ENCODE data around the gene FAM217B.
"Not testable (repeated sequence)": the region's sequence is repeated elsewhere in the genome, so short reads cannot be mapped to it uniquely, and the experiment has no call there.

The FAM217B gene

DNA sequence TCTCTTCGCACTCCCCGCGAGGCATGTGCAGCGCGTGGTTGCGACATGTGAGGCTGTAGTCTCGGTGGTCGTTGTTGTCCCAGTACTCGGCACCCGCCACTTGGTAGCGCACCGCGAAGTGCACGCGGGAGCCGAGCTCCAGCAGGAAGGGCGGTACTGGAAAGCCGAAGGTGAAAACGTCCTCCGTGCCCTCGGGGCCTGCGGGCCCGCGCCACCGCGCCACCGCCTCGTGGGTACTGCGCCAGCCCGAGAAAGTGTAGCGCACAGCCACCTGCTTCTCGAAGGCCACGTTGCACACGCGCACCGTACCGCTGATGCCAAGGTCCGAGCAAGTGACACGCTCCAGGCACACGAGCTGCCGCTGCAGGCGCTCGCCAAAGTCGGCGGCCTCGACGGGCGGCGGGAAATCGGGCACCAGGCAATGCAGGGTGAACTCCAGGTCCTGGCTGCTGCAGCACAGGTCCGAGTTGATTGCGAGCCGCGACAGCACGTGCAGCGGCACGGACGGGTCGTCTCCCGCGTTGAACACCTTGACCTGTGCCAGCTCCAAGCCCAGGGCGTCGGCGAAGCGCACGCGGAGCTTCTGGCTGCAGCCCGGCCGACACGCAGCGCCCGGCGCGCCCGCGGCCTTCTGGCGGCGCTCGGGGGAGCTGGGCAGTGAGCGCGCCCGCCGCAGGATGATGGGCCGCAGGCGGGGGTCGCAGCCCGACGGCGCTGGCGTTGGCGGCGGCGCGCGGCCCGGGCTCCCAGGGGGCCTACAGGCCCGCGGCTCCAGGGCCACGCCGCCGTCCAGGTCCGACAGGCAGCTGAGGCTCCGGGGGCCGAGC, 924 bp upstream of the FAM217B start:
- DNase-seq: no peak

DNA sequence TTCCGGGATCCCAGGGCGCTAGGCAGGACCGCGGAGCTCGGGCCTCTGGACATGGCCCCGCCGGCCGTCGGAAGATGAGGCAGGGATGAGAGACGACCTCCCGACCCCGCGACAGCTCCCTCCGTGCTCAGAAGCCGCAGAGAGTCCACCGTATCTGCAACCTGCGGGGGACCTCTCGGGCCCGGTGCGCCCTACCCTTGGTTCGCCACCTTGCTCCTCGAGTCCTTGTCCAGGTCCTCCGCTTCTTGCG, 385 bp upstream of the FAM217B start:
- no peak for DNase-seq

DNA sequence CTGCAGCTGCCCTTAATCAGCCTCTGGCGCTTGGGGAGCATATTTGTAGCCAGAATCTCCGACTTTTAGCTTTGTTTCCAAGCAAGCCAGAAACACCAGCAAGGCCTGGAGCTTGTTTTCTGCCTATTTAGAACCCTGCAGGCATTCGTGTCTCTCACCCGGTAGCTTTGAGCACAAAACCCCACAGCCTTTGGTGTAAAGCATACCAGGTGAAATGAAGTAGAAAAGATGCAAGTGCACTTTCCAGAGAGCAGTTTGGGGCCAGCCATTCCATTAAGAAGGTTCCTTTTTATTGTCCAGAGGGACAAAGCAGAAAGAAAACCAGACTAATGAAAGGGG, 736 bp downstream of the FAM217B start:
- DNase-seq: no peak

DNA sequence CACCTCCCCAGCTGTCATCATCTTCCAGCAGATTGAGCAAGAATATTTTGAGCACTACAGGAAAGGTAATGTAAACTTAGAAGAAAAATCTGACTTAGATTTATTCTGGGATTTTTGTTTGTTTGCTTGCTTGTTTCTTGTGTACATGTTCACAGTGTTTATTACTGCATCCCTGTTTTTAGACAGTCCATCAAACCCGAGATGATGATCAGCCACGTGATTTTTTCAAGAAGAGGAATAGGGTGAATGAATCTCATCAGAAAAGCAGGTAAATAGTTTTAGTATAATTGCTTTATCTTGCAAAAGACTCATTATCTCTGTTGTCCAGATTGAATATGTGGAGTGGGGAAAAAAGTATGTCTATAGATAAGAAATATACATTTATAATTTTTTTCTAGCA, 2.1 kb downstream of the FAM217B start:
- no peak for DNase-seq

DNA sequence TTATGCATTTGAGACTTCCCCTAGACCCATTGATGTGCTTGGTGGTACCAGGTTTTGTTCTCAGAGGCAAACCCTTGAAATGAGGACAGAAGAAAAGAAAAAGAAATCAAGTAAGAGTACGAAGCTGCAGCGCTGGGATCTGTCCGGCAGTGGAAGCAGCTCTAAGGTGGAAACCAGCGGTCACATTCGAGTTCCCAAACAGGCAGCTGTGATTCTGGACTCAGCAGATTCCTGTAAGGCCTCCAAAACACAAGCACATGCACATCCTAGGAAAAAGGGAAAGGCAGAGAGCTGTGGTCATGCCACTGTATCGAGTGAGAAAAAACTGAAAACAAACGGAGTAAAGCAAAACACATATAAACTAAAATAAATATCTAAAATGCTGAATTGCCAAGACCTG, 4.5 kb downstream of the FAM217B start:
- no peak for DNase-seq

DNA sequence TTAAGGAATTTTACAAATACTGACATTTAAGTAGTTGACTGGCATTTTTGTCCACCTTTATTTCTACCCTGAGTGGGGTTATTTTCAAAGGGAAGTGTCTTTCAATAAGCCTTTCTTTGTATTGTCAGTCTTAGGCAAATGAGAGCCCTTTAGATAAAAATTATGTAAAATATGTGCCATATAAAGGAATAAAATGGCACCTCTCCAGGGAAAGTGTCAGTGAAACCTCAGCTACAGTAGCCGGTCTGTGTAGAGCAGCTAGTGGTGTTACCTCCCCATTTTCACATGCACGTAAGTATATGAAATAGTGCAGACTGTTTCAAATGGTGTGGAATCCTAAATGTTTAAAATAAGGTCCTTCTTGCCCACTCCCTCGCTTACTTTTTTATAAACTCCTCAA, 5.0 kb downstream of the FAM217B start:
- DNase-seq: no peak

DNA sequence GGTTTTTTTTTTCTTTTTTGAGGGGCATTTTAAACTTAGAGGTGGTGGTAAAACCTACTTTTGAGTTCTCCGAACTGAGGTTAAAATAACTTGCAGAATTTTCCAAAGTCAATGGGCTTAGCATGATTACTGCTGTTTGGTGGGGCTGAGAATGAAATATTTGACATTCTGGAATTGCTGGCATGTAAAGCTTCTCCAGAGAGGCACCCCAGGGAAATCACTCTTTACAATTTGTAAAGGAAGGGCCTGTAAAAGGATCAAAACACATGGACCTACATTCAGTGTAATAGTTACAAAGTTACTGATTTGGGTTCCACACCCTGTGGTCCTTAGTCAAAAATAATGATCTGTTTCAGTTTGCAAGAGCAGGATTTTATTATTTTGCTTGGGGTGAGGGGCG, 5.5 kb downstream of the FAM217B start:
- no peak for DNase-seq

DNA sequence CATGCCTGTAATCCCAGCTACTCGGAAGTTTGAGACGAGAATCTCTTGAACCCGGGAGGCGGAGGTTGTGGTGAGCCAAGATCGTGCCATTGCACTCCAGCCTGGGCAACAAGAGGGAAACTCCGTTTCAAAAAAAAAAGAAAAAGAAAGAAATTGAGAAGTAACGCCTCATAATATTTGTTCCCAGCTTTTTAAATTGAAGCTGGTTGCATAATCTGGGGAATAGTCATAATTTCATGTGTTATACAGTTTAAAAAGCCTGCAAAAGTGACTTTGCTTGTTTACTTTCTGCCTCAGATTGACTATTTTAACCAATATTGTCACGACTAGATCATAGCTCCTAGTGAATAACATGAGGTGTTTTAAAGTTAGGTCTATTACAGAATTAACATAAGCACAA, 7.2 kb downstream of the FAM217B start:
- DNase-seq: no peak

DNA sequence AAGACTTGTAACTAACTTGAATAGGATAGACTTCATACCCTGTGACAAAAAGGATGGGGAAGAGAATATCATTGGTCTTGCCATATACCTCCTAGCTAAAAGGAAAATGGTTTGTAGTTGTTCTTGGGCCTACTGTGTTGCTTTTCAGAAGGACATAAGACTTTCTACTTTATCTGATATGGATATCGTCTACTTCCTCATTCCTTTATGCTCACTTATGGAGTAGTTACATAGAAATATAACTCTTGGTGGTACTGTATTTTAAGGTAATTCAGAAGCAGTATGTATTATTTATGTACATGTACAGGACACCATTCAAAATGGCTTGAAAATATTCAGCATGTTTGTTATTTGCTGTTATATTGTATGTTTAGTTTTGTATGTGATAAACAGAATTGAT, 8.0 kb downstream of the FAM217B start:
- no peak for DNase-seq

DNA sequence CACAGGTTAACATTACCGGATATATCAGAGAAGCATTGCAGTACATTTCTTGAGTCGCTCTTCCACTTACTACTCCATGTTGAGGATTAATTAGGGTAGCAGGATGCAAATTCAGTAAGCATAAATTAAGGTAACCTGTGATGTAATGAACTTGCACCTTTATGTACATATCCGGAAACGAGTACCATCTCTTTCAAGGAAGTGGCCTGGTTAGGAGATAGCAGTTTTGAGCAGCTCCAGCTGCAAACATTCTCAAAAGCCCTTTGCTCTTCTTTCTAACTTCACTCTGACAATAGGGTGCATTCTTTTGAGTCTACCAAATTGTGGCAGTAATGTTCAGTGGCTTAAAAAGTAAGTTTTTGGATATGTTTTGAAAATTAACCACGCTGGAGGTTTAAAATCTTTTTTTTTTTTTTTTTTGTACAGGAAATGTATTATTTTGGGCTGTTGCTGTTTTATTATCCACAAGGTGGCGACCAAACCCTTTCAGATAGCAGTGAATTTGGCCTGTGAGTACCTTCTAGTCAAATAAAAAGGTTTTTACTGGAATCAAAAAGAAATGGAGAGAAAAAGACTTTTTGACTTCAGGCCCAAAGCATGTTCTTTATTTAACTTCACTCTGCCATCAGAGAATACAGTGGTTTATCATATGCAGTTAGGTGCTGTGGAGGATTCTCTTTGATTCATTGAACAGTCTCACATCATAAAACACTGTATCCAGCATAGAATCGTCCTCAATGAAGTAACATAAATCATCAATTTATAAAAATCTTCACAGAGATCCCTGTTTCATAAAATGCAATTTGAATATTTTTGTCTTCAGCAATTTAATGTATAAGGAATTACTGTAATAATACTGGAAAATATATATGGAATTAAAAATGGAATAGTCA, 8.9 kb downstream of the FAM217B start:
- peak; percentile 16 to 48 for DNase-seq

DNA sequence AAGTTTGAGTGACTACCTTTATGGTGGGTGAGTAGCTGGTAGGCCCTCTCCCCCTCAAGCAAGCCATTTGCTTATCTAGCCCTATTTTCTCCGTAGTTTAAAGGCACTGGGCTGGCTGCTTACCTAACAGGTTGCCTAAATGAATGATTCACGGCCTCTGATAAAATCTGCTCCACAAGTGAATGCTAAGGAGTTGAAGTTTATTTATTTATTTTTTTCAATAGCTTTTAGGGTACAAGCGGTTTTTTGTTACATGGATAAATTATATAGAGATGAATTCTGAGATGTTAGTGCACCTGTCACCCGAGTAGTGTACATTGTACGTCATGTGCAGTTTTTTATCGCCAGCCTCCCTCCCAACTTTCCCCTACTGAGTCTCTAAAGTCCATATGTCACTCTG, 9.7 kb downstream of the FAM217B start:
- peak in 1 of 2 experiments; percentile 19 for DNase-seq

DNA sequence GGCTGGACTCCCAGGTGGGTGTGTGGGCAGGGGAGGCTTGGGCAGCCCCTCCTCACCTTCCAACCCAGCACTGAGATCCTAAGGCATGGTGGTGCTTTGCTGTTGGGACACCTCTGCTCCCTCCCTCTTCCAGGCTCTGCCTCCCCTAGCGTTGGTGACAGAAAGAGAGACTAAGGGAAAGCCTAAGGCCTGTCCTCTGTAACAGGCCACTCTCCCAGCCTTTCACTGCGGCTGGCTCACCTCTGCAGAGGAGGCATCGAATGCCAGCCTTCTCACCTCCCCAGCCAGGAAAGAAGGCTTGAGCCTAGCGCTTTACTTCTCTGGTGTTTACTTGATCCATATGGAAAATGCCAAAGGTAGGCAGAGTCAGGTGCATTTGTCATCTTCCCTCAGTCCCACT, 14.5 kb downstream of the FAM217B start:
- no peak for DNase-seq

DNA sequence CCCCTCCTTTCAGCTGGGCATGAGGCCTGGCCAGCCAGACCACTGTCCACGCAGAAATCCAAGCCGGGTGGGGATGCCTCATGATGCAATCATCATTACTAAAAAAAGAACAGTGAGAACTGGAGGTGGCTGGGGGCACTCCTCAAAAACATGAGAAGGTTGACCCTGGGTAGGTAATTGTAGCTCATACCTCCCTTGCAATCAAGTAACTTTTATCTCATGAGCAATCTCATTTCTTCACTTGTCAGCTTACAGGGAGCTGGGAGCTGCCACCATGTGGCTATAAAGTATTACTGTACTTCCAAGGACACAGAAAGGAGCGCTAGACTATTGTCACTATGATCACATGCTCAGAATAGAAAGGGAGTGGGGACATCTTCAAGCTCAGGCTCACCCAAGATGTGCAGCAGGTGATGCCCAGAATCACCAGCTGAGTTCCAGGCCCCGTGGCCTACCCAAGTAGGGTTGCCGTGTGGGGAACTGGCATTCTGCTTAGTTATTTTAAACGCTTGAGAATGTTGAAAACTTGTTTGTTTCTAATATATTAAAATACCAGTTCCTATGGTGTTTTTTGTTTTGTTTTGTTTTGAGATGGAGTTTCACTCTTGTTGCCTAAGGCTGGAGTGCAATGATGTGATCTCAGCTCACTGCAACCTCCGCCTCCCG, 15.1 kb downstream of the FAM217B start:
- peak; percentile 40 to 64 for DNase-seq

DNA sequence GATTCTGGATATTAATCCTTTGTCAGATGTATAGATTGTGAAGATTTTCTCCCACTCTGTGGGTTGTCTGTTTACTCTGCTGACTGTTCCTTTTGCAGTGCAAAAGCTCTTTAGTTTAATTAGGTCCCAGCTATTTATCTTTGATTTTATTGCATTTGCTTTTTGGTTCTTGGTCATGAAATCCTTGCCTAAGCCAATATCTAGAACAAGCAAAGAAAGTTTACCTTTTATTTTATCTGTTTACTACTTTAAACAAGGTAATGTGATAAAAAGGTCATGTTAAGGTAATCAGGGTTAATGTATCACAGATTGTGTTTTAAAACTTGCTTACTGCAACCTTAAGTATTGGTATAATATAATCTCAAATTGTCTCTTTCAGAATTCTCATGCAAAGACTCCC, 17.4 kb downstream of the FAM217B start:
- not testable (repeated sequence) for DNase-seq

DNA sequence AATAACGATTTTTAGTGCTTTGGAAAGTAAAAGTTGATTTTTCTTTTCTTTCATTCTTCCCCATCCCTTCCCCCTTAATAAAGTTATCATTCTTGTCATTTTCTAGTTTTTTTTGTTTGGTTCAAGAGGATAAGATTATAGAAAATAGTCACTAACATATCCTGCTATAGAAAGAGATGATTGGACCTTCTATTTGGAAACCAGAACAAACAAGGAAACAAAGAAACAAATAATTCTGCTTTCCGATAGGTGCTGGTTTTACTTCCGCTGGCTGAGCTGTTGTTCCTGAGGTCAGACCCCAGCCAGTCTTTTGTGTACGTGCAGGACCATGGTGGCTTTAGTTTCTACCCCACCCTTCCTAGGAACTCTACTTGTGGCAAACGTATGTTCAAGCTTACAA, 17.9 kb downstream of the FAM217B start, which contains the start of gene CDH26:
Gene CDH26, plus strand, starts transcription at position 301 of the 400 bp plus-strand sequence. CDS start 304 bp downstream, outside the sequence.
- DNase-seq: no peak

DNA sequence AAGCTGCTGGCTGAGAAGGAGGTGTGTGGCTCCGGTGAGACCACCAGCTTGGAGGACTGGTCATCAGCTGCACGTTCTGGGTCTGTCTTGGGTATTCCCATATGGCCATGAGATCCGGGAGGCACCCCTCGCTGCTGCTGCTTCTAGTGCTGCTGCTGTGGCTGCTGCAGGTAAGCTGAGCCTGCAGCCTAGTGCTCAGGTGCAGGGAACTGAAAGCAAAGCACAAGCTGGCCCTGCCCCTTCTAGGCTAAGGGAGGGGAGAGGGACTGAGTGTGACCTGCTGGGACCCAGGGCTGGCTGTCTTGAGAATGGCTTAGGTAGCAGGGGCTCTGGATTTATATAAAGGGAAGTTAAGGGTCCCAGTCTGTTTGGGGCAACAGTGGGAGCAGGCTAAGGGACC, 18.4 kb downstream of the FAM217B start:
- no peak for DNase-seq

DNA sequence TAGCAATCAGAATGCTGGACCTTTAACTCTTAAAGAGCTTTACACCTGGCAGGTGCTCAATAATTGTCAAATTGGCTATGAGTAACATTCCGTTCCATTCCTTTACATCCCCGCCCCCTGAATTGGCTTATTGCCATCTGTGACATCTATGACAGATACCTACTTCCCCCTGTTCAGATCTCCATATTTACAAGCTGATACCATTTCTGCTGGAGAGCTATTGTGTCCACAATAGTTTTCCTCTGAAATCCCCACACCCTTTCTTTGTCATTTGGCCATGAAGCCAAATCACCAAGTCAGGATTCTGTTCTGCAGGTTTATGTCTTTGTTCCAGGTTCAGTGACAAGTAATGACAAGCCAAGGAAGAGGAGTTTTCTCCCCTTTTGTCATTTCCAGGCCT, 21.2 kb downstream of the FAM217B start:
- DNase-seq: no peak

DNA sequence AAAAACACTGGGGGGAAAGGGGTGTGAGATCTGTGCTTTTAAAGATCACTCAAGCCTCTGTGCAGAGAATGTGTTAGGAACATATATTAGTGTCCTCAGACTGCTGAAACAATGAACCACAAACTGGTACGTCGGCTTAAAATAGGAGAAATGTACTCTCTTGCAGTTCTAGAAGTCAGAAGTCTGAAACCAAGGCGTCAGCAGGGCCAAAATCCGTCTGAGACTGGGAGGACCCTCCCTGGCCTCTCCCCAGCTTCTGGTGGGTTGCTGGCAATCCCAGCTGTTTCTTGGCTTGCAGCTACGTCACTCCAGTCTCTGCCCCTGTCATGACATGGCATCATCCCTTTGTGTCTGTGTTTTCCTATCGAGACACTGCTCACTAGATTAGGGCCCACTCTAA, 22.0 kb downstream of the FAM217B start:
- no peak for DNase-seq

DNA sequence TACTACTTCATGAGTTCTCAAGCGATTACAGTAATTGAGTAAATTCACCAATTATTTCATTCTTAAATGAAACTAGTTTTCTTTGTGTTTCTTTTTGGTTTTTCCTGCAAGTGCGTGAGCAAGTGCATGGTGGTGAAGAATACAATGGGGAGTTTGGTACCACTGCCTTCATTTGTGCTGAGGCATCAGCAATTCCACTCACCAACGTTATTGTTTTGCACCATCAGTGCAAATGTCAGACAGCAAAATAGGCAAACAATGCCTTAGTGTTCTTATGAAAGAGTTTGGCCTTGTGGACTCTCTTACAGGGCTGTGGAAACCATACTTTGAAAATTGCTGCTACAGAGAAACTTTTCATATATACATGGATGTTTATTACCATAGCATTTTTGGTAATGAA, 26.2 kb downstream of the FAM217B start:
- DNase-seq: no peak

DNA sequence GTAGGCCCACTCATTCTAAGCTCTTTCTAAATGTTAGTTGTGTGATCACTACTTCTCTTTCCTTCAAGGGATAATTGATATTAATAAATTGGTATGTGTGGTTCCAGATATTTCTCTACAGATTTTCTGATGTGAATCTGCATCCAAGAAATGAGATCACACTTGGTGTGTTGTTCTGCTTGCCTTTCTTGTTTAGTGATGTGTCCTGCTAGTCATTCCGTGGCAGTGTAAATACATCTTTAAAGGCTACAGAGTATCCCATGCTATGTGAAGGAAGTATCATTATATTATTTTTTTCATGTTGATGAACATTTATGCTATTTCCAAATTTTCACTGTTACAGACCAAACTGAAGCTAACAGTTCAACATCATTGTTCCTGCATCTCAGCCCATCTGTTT, 31.2 kb downstream of the FAM217B start:
- DNase-seq: no peak

DNA sequence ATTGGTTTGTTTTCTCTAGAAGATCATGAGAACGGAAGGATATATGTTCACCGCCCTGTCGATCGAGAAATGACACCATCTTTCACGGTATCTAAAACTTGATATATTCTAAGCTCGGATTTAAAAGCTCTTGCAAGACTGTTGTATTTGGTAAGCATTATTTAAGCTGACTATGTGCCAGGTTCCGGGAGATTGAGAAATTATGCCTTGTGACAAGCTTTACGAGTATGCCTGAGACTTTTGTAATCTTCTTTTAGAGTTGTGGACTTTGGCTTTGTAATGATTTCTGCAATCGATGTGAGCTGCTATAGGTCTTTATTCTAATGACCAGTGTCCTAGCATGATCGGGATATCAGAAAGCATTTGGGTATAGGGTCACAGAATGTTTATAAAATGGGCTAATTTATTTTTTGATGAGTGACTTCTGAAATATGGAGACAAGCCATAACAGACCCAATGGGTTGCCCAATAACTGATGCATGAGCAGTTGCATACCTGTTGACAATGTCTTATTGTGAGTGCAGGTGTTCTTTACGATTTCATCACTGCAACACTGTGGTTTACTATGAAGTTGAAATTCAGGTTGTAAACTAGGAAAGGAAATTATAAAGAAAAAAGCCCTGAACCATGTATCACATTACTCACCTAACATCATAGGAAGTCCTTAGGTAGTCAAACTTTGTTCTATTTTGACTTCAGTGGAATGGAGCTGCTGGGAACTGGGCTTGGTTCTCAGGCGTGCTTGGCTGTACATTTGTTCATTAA, 32.0 kb downstream of the FAM217B start:
- no peak for DNase-seq

DNA sequence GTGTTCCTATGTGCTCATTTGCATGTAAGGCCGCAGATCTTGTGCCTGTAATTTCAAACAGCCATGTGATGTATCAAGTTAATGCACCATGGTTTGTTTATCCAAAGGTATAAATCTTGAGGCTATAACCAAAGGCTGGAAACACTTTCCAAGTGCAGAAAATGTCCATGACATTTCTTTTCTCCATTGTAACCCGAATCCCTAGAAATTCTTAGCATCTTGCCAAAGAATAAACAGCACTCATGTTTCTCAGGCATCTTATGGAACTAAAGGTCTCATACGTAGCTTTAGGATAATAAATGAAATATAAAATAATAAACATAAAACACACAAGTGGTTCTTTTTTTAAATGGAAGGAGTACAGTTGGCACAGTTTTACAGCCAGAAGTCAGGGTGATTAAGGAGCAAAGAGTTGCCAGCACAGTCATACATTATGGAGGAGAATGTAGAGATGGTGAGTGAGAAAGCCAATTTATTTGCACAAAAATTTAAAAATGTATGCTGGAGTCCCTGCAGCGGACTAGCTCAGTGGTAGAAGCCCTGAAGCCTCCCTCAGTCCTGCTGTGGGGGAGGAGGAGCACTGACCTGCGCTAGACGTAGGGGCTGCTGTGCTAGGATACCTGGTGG, 36.1 kb downstream of the FAM217B start:
- no peak for DNase-seq

DNA sequence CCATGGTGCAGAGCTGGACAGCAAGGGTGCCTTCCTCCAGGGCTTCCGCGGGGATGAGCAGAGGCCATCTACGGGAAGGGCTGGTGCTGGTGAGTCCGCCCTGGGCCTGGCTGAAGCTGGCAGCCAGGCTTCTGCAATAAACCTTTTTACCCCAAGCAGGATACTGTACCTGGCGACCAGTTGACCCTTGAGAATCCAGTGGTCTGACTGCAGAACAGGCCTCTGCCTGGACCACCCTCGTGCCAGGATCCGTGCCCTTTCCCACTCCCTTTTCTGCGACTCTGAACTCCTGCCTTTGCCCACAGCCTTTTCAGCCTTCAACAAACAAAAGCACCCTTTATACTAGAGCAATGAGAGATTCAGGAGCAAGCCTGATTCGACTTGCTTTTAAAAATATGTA, 36.9 kb downstream of the FAM217B start:
- no peak for DNase-seq

Data from NCI-H524 (cell line).